GM19438 (cell line): ENCODE measurements around the gene FLG2.
"Not testable (repeated sequence)": the region's sequence is repeated elsewhere in the genome, so short reads cannot be mapped to it uniquely, and the experiment has no call there.

Experiments used
- ATAC-seq: cut with Tn5 transposase; IDR thresholded peaks from one replicate; pipeline ENCODE4 v1.9.1; 2021; ENCODE audit warnings: low read depth; ENCODE audit not compliant: unreplicated experiment

The FLG2 gene

GRCh38 chr1:152313319-152313801 lies 46.4 kb downstream of the FLG2 start:
- no peak for ATAC-seq

- ATAC-seq = not testable (repeated sequence)
These were observed 47.6 kb downstream of the FLG2 start for GRCh38 chr1:152312169-152312568.

GRCh38 chr1:152309955-152310354 lies 49.9 kb downstream of the FLG2 start:
- no peak for ATAC-seq

GRCh38 chr1:152309320-152309901 lies 50.4 kb downstream of the FLG2 start:
- ATAC-seq = not testable (repeated sequence)

- ATAC-seq = not testable (repeated sequence)
These were observed 51.0 kb downstream of the FLG2 start for GRCh38 chr1:152308758-152309157.

GRCh38 chr1:152307970-152308369 lies 51.8 kb downstream of the FLG2 start:
- not testable (repeated sequence) for ATAC-seq

- not testable (repeated sequence) for ATAC-seq
These were observed 53.7 kb downstream of the FLG2 start for GRCh38 chr1:152306123-152306522.

GRCh38 chr1:152304773-152305172 lies 55.0 kb downstream of the FLG2 start:
- ATAC-seq = not testable (repeated sequence)

GRCh38 chr1:152303139-152303872 lies 56.5 kb downstream of the FLG2 start:
- not testable (repeated sequence) for ATAC-seq
